SK-N-MC (cell line): ENCODE results near the gene FHL3.

ENCODE experiments used
- EZH2 ChIP-seq: fragments of 200-600 bp; sonication (generic); IDR thresholded peaks from one replicate; pipeline ENCODE4 v1.6.1; 2017; ENCODE audit warnings: antibody characterized with exemption
- FOXP2 ChIP-seq: optimal IDR thresholded peaks from 2 replicates; pipeline ENCODE3; 2011; ENCODE audit warnings: mild to moderate bottlenecking, moderate library complexity; ENCODE audit not compliant: insufficient read depth; ENCODE audit errors: extremely low read length, control extremely low read depth
- POLR2AphosphoS5 ChIP-seq: IDR thresholded peaks from 2 replicates; pipeline ENCODE4 v1.6.1; 2012; ENCODE audit warnings: mild to moderate bottlenecking, low read depth, low read length, borderline replicate concordance

DNA sequence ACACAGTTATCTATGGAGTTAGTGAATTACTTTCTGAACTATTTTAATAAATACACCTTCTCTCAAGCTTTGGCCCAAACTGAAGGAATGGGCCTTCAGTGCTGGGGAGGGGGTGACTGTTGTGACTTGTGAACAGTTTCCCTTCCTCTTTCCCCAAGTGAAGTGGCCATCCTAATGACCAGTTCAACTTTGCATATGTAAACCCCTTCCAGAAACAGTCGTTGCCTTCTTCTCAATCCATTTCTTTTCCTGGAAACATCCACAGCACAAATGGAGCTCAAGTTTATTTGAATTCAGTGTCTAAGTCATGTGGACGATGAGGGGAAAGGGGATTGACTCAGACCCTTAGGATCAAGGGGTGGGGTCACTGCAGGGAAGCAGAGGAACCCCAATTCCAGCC is 57.1 kb downstream of the FHL3 start:
- no peak for TF ChIP-seq POLR2AphosphoS5
- no peak for TF ChIP-seq EZH2
- TF ChIP-seq FOXP2, result no peak
